HG02973 (cell line): ENCODE measurements around the gene TYW1B.
"Not testable (repeated sequence)": the region's sequence is repeated elsewhere in the genome, so short reads cannot be mapped to it uniquely, and the experiment has no call there.

Experiments used
- ATAC-seq: cut with Tn5 transposase; IDR thresholded peaks from one replicate; pipeline ENCODE4 v1.9.1; 2021; ENCODE audit warnings: moderate library complexity; ENCODE audit not compliant: unreplicated experiment

TYW1B gene

GRCh38 chr7:72706521-72706920 lies 121.5 kb downstream of the TYW1B start:
- no peak for ATAC-seq

- not testable (repeated sequence) for ATAC-seq
These were observed 122.3 kb downstream of the TYW1B start for GRCh38 chr7:72705693-72706092.

- ATAC-seq, result no peak
These were observed 123.1 kb downstream of the TYW1B start for GRCh38 chr7:72704894-72705293.

- not testable (repeated sequence) for ATAC-seq
These were observed 127.5 kb downstream of the TYW1B start for GRCh38 chr7:72700548-72700947.

GRCh38 chr7:72697066-72697465 lies 130.9 kb downstream of the TYW1B start:
- not testable (repeated sequence) for ATAC-seq

GRCh38 chr7:72696643-72697042 lies 131.4 kb downstream of the TYW1B start:
- not testable (repeated sequence) for ATAC-seq

GRCh38 chr7:72695482-72695881 lies 132.5 kb downstream of the TYW1B start:
- ATAC-seq, result not testable (repeated sequence)

- ATAC-seq, result not testable (repeated sequence)
These were observed 136.6 kb downstream of the TYW1B start for GRCh38 chr7:72691442-72691841.

- ATAC-seq, result not testable (repeated sequence)
These were observed 137.8 kb downstream of the TYW1B start for GRCh38 chr7:72690177-72690576.

GRCh38 chr7:72689344-72689743 lies 138.7 kb downstream of the TYW1B start:
- ATAC-seq, result not testable (repeated sequence)

GRCh38 chr7:72681211-72681610 lies 146.8 kb downstream of the TYW1B start:
- not testable (repeated sequence) for ATAC-seq

GRCh38 chr7:72676880-72677279 lies 151.1 kb downstream of the TYW1B start:
- not testable (repeated sequence) for ATAC-seq

- not testable (repeated sequence) for ATAC-seq
These were observed 151.8 kb downstream of the TYW1B start for GRCh38 chr7:72676086-72676690.

- ATAC-seq, result not testable (repeated sequence)
These were observed 152.3 kb downstream of the TYW1B start for GRCh38 chr7:72675686-72676085.

GRCh38 chr7:72674394-72674793 lies 153.6 kb downstream of the TYW1B start:
- no peak for ATAC-seq

GRCh38 chr7:72670850-72671249 lies 157.2 kb downstream of the TYW1B start:
- ATAC-seq, result not testable (repeated sequence)

GRCh38 chr7:72668435-72668834 lies 159.6 kb downstream of the TYW1B start:
- ATAC-seq, result not testable (repeated sequence)

- ATAC-seq, result not testable (repeated sequence)
These were observed 161.0 kb downstream of the TYW1B start for GRCh38 chr7:72667049-72667448.

- not testable (repeated sequence) for ATAC-seq
These were observed 179.4 kb downstream of the TYW1B start for GRCh38 chr7:72648574-72648973.

- not testable (repeated sequence) for ATAC-seq
These were observed 184.3 kb downstream of the TYW1B start for GRCh38 chr7:72643708-72644107.

- not testable (repeated sequence) for ATAC-seq
These were observed 186.3 kb downstream of the TYW1B start for GRCh38 chr7:72641485-72642248.

GRCh38 chr7:72640740-72641139 lies 187.3 kb downstream of the TYW1B start:
- not testable (repeated sequence) for ATAC-seq
